NCI-H460 (cell line): Measurements from ENCODE around the gene BRSK1. TPM values are rescaled to one million over a fixed set of nuclear protein-coding genes. Genes with fewer than 3 reads are reported as not detected.

Experiments
- DNase-seq: peaks from one replicate; pipeline ENCODE4 v3.0.0-alpha.2; 2016; ENCODE audit warnings: low read depth; ENCODE audit errors: extremely low read depth
- total RNA-seq: library from RNA; depleted of rRNA; stranded (reverse); fragments of >200 nt; shearing (Covaris generic); gene quantifications from 2 replicates; pipeline ENCODE4 v1.2.3, GENCODE V29; 2014

BRSK1 gene
- total RNA-seq, 1 experiment from 2014 or later = 3.8 TPM

- no peak for DNase-seq
These were observed 13.4 kb upstream of the BRSK1 start for GRCh38 chr19:55270172-55270942.

GRCh38 chr19:55272142-55272541 lies 11.7 kb upstream of the BRSK1 start:
- no peak for DNase-seq

- no peak for DNase-seq
These were observed 9.7 kb upstream of the BRSK1 start for GRCh38 chr19:55273978-55274707.

- no peak for DNase-seq
These were observed 7.7 kb upstream of the BRSK1 start for GRCh38 chr19:55275851-55276719.

GRCh38 chr19:55276720-55277430 lies 6.9 kb upstream of the BRSK1 start:
- no peak for DNase-seq

- DNase-seq = no peak
These were observed 6.3 kb upstream of the BRSK1 start for GRCh38 chr19:55277494-55277893.

- DNase-seq = no peak
These were observed 5.2 kb upstream of the BRSK1 start for GRCh38 chr19:55278391-55279135.

- DNase-seq = no peak
These were observed 4.5 kb upstream of the BRSK1 start for GRCh38 chr19:55279340-55279739.

GRCh38 chr19:55279770-55280643 lies 3.8 kb upstream of the BRSK1 start, which contains the start of gene HSPBP1:
HSPBP1 (minus strand) TSS chr19:55280110; CDS start chr19:55279608, 502 bp downstream.
- DNase-seq = peak; percentile 93

- DNase-seq = no peak
These were observed 735 bp downstream of the BRSK1 start for GRCh38 chr19:55284405-55285058.

GRCh38 chr19:55285229-55285890 lies 1.6 kb downstream of the BRSK1 start:
- DNase-seq = no peak

GRCh38 chr19:55287361-55288079 lies 3.7 kb downstream of the BRSK1 start:
- DNase-seq = no peak

GRCh38 chr19:55289117-55289796 lies 5.5 kb downstream of the BRSK1 start:
- no peak for DNase-seq

GRCh38 chr19:55297267-55297666 lies 13.5 kb downstream of the BRSK1 start:
- no peak for DNase-seq

GRCh38 chr19:55299991-55300390 lies 16.2 kb downstream of the BRSK1 start:
- no peak for DNase-seq

- DNase-seq = no peak
These were observed 17.2 kb downstream of the BRSK1 start for GRCh38 chr19:55300886-55301458.
